A549 (cell line): Measurements from ENCODE around the gene EBF3.

Source experiments
- CHD2 ChIP-seq: fragments of 150-350 bp; IDR thresholded peaks from 2 replicates; pipeline ENCODE4 v1.6.1; 2014; ENCODE audit warnings: low read length; ENCODE audit not compliant: partially characterized antibody
- CHD4 ChIP-seq: fragments of 200-600 bp; sonication (generic); IDR thresholded peaks from 2 replicates; pipeline ENCODE4 v1.6.1; 2016; ENCODE audit warnings: antibody characterized with exemption, mild to moderate bottlenecking, borderline replicate concordance
- ESRRA ChIP-seq: fragments of 150-350 bp; IDR thresholded peaks from 2 replicates; pipeline ENCODE4 v1.6.1; 2014; ENCODE audit warnings: mild to moderate bottlenecking, low read length, borderline replicate concordance
- POLR2AphosphoS2 ChIP-seq: conservative IDR thresholded peaks from 2 replicates; pipeline ENCODE4 v1.6.1; 2012; ENCODE audit warnings: low read length, improper control_type of control experiment, inconsistent platforms
- ZC3H11A ChIP-seq: fragments of 450-650 bp; IDR thresholded peaks from 2 replicates; pipeline ENCODE4 v1.6.1; 2014; ENCODE audit warnings: antibody characterized with exemption, mild to moderate bottlenecking
- TF ChIP-seq, protein P1 (sequence below): fragments of >200 bp; sonication (Bioruptor Twin); formaldehyde crosslinking; IDR thresholded peaks from 3 replicates; pipeline ENCODE4 v1.5.1; 2016
- TF ChIP-seq, protein P2 (sequence below): IDR thresholded peaks from 2 replicates; pipeline ENCODE4 v1.6.1; 2012

DNA sequence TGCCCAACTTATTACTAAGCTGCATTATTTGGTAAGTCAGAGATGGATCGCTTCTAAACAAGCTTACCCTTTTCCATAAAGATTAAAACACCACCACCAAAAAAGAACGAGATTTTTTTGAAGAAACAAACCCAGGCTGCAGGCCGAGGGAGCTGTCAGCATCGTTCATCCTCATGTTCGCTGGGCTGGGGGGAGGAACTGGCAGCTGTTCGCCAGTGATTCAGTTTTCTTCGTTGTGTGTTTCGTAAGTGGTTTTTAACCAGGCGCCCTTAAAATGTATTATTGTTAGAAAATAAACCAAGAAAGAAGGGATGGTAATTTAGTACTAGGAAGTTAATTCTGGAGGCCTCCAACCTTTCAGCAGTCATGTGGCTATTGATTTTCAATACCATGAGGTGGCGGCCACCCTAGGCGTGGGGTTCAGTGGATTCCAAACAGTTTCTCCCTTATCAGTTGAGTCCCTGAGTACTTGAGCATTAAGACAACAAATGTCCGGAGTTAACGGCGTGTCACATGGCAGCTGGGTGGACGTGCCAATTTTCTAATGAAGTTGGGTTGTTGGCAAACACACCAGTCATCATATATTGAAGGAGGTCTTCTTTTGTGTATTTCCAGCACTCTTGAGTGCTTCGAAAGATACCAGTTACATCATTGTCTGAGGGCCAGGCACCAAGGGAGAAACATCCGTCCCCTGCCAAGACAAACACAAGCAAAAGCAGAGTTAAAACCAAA lies 173.2 kb downstream of the EBF3 start:
- TF ChIP-seq ZC3H11A (no peak), CHD4 (no peak), POLR2AphosphoS2 (no peak), ESRRA (no peak), CHD2 (no peak)
- TF ChIP-seq, protein P1, sequence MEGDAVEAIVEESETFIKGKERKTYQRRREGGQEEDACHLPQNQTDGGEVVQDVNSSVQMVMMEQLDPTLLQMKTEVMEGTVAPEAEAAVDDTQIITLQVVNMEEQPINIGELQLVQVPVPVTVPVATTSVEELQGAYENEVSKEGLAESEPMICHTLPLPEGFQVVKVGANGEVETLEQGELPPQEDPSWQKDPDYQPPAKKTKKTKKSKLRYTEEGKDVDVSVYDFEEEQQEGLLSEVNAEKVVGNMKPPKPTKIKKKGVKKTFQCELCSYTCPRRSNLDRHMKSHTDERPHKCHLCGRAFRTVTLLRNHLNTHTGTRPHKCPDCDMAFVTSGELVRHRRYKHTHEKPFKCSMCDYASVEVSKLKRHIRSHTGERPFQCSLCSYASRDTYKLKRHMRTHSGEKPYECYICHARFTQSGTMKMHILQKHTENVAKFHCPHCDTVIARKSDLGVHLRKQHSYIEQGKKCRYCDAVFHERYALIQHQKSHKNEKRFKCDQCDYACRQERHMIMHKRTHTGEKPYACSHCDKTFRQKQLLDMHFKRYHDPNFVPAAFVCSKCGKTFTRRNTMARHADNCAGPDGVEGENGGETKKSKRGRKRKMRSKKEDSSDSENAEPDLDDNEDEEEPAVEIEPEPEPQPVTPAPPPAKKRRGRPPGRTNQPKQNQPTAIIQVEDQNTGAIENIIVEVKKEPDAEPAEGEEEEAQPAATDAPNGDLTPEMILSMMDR: no peak
- TF ChIP-seq, protein P2, sequence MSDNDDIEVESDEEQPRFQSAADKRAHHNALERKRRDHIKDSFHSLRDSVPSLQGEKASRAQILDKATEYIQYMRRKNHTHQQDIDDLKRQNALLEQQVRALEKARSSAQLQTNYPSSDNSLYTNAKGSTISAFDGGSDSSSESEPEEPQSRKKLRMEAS: no peak
